ENCODE measurements around the gene KCTD10. TPM values are rescaled to one million over a fixed set of nuclear protein-coding genes. Genes with fewer than 3 reads are reported as not detected.

KCTD10 gene
- polyA plus RNA-seq, 2 of the 4 experiments (the other 2 are of a cell fraction) = 43.5 to 50.4 TPM

DNA sequence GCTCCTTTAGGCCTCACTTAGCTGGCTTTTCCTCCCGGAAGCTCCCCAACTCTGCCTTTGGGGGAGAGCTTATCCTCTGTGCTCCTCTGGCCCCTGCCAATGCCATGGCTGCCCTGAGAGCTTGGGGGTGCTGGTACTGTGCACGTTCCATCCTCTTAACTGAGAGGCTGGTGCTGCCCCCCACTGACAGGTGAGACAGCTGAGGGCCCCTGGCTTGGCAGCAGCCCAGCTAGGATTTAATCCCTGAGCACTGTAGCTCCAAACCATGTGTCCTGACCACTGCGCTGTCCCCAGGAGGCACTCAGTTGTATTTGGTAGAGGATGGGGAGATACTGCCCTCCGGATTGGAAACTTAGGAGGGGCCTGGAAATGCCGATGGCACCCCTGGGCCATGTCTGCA is 46.4 kb upstream of the KCTD10 start:
- FAIRE-seq (no peak), ATAC-seq (no peak), DNase-seq (ENCODE audit: low read depth in 1 of 2, low spot score in 1 of 2) (no peak)
- 93% methylated on average over 2 of the region's 5 CpGs for WGBS (ENCODE audit: missing lambda C conversion rate)
- H3K4me1 ChIP-seq = no peaks in the 10 kb centered on the region
- ChIA-PET POLR2A (interaction anchor here (1.2 kb wide), 1 partner anchor 50 kb away, joined by 3 read pairs; the partner anchor contains the start of genes MMAB and MVK), CTCF (interaction anchor here (0.9 to 12.0 kb wide), 6 partner anchors 11 to 253 kb away, joined by 3 to 167 read pairs (median 5); no protein-coding TSS in a partner anchor)
- H3K4me2 ChIP-seq = no peak overlapping the region
- TF ChIP-seq HOXB13 (CRISPR knock-in tag; IDR thresholded peaks at IDR 0.05; ENCODE audit: low read depth) (no peak), RNF2 (IDR thresholded peaks at IDR 0.05; ENCODE audit: borderline replicate concordance, low read depth) (no peak), ZNF302 (CRISPR knock-in tag; IDR thresholded peaks at IDR 0.05) (no peak), POLR2A (IDR thresholded peaks at IDR 0.05; ENCODE audit: low read length) (no peak)
- no peak overlapping the region for H3K27ac ChIP-seq
- no peaks in the 10 kb centered on the region for H3K9me3 ChIP-seq
- H3K4me3 ChIP-seq = no peak overlapping the region

- DNase-seq (ENCODE audit: low read depth in 1 of 2, low spot score in 1 of 2) (no peak), FAIRE-seq (no peak), ATAC-seq (no peak)
- H3K27ac ChIP-seq = no peak overlapping the region
- ChIA-PET CTCF (interaction anchor here (0.9 to 12.0 kb wide), 5 partner anchors 10 to 253 kb away, joined by 3 to 167 read pairs (median 6); no protein-coding TSS in a partner anchor), POLR2A (no interaction called here)
- H3K9me3 ChIP-seq = no peaks in the 10 kb centered on the region
- no peaks in the 10 kb centered on the region for H3K4me1 ChIP-seq
- no peak overlapping the region for H3K4me3 ChIP-seq
- H3K4me2 ChIP-seq = no peak overlapping the region
- TF ChIP-seq EHF (CRISPR knock-in tag; IDR thresholded peaks at IDR 0.05) (no peak), NPAS2 (CRISPR knock-in tag; IDR thresholded peaks at IDR 0.05; ENCODE audit: borderline replicate concordance) (no peak)
- WGBS (ENCODE audit: missing lambda C conversion rate) = 84% methylated on average over 10 of the region's 10 CpGs
Observed at GRCh38 chr12:109523071-109523470, 46.0 kb upstream of the KCTD10 start.

- no peak for FAIRE-seq
- Histone ChIP-seq H3K27ac (no peak overlapping the region), H3K4me3 (no peak overlapping the region), H3K4me2 (no peak overlapping the region), H3K9me3 (no peaks in the 10 kb centered on the region), H3K4me1 (no peaks in the 10 kb centered on the region)
- DNase-seq (ENCODE audit: low read depth in 1 of 2, low spot score in 1 of 2) = no peak
- no peak for ATAC-seq
- ChIA-PET POLR2A (no interaction called here), CTCF (interaction anchor here (0.6 to 12.0 kb wide), 8 partner anchors 9 to 323 kb away, joined by 3 to 167 read pairs (median 4); no protein-coding TSS in a partner anchor)
- no peak for TF ChIP-seq USF2 (IDR thresholded peaks at IDR 0.05)
- TF ChIP-seq, protein P1, sequence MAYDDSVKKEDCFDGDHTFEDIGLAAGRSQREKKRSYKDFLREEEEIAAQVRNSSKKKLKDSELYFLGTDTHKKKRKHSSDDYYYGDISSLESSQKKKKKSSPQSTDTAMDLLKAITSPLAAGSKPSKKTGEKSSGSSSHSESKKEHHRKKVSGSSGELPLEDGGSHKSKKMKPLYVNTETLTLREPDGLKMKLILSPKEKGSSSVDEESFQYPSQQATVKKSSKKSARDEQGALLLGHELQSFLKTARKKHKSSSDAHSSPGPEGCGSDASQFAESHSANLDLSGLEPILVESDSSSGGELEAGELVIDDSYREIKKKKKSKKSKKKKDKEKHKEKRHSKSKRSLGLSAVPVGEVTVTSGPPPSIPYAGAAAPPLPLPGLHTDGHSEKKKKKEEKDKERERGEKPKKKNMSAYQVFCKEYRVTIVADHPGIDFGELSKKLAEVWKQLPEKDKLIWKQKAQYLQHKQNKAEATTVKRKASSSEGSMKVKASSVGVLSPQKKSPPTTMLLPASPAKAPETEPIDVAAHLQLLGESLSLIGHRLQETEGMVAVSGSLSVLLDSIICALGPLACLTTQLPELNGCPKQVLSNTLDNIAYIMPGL (CRISPR knock-in tag; IDR thresholded peaks at IDR 0.05; ENCODE audit: borderline replicate concordance) = no peak
- TF ChIP-seq CHD4 (IDR thresholded peaks at IDR 0.05; ENCODE audit: borderline replicate concordance) = no peak
- TF ChIP-seq RCOR1 (IDR thresholded peaks at IDR 0.05; ENCODE audit: low read depth, low read length) = no peak
- TF ChIP-seq HDAC2 (IDR thresholded peaks at IDR 0.05) = no peak
- TF ChIP-seq, protein P2, sequence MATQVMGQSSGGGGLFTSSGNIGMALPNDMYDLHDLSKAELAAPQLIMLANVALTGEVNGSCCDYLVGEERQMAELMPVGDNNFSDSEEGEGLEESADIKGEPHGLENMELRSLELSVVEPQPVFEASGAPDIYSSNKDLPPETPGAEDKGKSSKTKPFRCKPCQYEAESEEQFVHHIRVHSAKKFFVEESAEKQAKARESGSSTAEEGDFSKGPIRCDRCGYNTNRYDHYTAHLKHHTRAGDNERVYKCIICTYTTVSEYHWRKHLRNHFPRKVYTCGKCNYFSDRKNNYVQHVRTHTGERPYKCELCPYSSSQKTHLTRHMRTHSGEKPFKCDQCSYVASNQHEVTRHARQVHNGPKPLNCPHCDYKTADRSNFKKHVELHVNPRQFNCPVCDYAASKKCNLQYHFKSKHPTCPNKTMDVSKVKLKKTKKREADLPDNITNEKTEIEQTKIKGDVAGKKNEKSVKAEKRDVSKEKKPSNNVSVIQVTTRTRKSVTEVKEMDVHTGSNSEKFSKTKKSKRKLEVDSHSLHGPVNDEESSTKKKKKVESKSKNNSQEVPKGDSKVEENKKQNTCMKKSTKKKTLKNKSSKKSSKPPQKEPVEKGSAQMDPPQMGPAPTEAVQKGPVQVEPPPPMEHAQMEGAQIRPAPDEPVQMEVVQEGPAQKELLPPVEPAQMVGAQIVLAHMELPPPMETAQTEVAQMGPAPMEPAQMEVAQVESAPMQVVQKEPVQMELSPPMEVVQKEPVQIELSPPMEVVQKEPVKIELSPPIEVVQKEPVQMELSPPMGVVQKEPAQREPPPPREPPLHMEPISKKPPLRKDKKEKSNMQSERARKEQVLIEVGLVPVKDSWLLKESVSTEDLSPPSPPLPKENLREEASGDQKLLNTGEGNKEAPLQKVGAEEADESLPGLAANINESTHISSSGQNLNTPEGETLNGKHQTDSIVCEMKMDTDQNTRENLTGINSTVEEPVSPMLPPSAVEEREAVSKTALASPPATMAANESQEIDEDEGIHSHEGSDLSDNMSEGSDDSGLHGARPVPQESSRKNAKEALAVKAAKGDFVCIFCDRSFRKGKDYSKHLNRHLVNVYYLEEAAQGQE (IDR thresholded peaks at IDR 0.05) = no peak
- 86% methylated on average over 10 of the region's 10 CpGs for WGBS (ENCODE audit: missing lambda C conversion rate)
Observed at GRCh38 chr12:109521831-109522230, 44.7 kb upstream of the KCTD10 start.

- Histone ChIP-seq H3K27ac (no peak overlapping the region), H3K4me2 (no peak overlapping the region), H3K4me1 (no peaks in the 10 kb centered on the region), H3K4me3 (no peak overlapping the region), H3K9me3 (no peaks in the 10 kb centered on the region)
- ATAC-seq = no peak
- no peak for FAIRE-seq
- ChIA-PET CTCF (interaction anchor here (0.7 to 12.0 kb wide), 21 partner anchors 10 to 326 kb away, joined by 3 to 167 read pairs (median 7); no protein-coding TSS in a partner anchor), POLR2A (interaction anchor here (1.5 kb wide), 1 partner anchor 194 kb away, joined by 4 read pairs; no protein-coding TSS in a partner anchor)
- DNase-seq (ENCODE audit: low read depth in 1 of 2, low spot score in 1 of 2) = no peak
- 87% methylated on average over 6 of the region's 6 CpGs for WGBS (ENCODE audit: missing lambda C conversion rate)
- TF ChIP-seq NFE2L2 (conservative IDR thresholded peaks at IDR 0.05; ENCODE audit: low read length) (no peak), CHD2 (IDR thresholded peaks at IDR 0.05; ENCODE audit: low read length, partially characterized antibody) (no peak), TP53 (CRISPR knock-in tag; IDR thresholded peaks at IDR 0.05) (no peak), ZFP36 (IDR thresholded peaks at IDR 0.05; ENCODE audit: borderline replicate concordance, partially characterized antibody) (no peak), GATA3 (IDR thresholded peaks at IDR 0.05; ENCODE audit: borderline replicate concordance) (no peak)
- TF ChIP-seq, protein P3, sequence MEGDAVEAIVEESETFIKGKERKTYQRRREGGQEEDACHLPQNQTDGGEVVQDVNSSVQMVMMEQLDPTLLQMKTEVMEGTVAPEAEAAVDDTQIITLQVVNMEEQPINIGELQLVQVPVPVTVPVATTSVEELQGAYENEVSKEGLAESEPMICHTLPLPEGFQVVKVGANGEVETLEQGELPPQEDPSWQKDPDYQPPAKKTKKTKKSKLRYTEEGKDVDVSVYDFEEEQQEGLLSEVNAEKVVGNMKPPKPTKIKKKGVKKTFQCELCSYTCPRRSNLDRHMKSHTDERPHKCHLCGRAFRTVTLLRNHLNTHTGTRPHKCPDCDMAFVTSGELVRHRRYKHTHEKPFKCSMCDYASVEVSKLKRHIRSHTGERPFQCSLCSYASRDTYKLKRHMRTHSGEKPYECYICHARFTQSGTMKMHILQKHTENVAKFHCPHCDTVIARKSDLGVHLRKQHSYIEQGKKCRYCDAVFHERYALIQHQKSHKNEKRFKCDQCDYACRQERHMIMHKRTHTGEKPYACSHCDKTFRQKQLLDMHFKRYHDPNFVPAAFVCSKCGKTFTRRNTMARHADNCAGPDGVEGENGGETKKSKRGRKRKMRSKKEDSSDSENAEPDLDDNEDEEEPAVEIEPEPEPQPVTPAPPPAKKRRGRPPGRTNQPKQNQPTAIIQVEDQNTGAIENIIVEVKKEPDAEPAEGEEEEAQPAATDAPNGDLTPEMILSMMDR (IDR thresholded peaks at IDR 0.05) = no peak
Observed at GRCh38 chr12:109519787-109520186, 42.7 kb upstream of the KCTD10 start.

All from A549 (cell line).